ENCODE results near the gene COL23A1. TPM values are rescaled to one million over a fixed set of nuclear protein-coding genes. Genes with fewer than 3 reads are reported as not detected.

COL23A1 gene
- total and polyA plus RNA-seq, 2 of the 13 experiments (the other 11 are each of a cell fraction or from before 2014, with no cell fraction given): not detected

DNA sequence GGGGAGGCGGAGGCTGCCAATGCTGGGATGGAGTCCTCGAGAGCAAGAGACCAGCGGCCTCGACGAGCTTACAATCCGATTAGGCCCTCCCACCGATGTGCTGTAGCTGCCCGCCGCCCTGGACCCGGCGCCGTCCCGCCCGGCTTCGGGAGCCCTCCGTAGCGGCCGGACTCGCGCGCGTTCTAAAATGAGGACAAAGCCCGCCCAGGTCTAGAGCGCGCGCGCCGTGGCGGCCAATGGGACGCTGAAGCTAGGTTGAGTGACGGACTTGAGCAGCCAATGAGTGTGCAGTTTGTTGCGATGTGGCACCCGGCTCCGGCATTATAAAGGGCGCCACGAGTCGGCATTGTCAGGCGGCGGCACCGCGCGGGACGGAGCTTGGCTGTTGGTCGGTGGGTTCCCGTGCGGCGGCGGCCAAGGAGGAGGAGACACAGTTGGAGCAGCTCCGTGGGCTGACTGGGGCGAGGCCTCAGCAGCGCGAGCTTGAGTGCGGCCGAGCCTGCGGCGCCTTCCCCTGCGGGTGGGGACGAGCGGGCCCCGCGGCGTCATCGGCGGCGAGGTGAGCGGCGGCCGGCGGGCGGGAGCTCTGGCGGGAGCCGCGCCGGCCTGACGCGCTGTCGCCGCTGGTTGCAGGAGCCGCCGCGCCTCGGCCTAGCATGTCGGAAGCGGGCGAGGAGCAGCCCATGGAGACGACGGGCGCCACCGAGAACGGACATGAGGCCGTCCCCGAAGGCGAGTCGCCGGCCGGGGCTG is 385.8 kb downstream of the COL23A1 start, which contains the start of gene HNRNPAB (continued):
- TF ChIP-seq, protein P1, sequence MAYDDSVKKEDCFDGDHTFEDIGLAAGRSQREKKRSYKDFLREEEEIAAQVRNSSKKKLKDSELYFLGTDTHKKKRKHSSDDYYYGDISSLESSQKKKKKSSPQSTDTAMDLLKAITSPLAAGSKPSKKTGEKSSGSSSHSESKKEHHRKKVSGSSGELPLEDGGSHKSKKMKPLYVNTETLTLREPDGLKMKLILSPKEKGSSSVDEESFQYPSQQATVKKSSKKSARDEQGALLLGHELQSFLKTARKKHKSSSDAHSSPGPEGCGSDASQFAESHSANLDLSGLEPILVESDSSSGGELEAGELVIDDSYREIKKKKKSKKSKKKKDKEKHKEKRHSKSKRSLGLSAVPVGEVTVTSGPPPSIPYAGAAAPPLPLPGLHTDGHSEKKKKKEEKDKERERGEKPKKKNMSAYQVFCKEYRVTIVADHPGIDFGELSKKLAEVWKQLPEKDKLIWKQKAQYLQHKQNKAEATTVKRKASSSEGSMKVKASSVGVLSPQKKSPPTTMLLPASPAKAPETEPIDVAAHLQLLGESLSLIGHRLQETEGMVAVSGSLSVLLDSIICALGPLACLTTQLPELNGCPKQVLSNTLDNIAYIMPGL (CRISPR knock-in tag; IDR thresholded peaks at IDR 0.05; ENCODE audit: borderline replicate concordance in 1 of 2, low read depth in 1 of 2): peak; percentile 92 to 94

GRCh38 chr5:178203670-178204181 is 386.5 kb downstream of the COL23A1 start:
- no peak overlapping the region for H2AFZ ChIP-seq (ENCODE audit: low read length)
- ChIA-PET CTCF (ENCODE audit: low intra/inter-chr PET ratio, low total read pairs) (no interaction called here), POLR2A (interaction anchor here (1.0 to 1.5 kb wide), 11 partner anchors 8 to 656 kb away, joined by 4 to 15 read pairs (median 7); partner anchors contain the start of genes NHP2, PHYKPL and ZNF354B)
- 62% methylated on average over 17 of the region's 30 CpGs for WGBS (ENCODE audit: low lambda C conversion rate)
- in situ Hi-C loops (cut with HindIII; ENCODE audit: extremely low pct_ligation_motif_present, low pct_unique_long_range_greater_than_20kb) (no loop called here), intact Hi-C loops (cut with micrococcal nuclease; ENCODE audit: unreplicated experiment) (no loop called here)
- peaks cover 35% of the 10 kb centered on the region for H3K79me2 ChIP-seq (ENCODE audit: insufficient read depth, low read length)
- ATAC-seq (peak; percentile 9), DNase-seq (ENCODE audit: low spot score) (no peak), FAIRE-seq (no peak)
- H3K36me3 ChIP-seq (replicated peaks in 1 of 2; ENCODE audit: control insufficient read depth in 1 of 2, insufficient read depth in 2 of 2, low read length in 2 of 2): peaks cover 9 to 27% of the 10 kb centered on the region in 2 experiments
- TSS peak; percentile 55 for BruUV-seq (replicated peaks)
- peak overlapping the region; percentile 11 for H3K27ac ChIP-seq (ENCODE audit: extremely low read length, insufficient read depth, low read length)
- no peaks in the 10 kb centered on the region for H3K9me3 ChIP-seq (ENCODE audit: low read length)
- peaks cover 34% of the 10 kb centered on the region for H4K20me1 ChIP-seq (ENCODE audit: insufficient read depth, low read length)
- peaks cover 0 to 7% of the 10 kb centered on the region in 2 experiments; a peak in 1 of 5 replicates for H3K27me3 ChIP-seq (ENCODE audit: control insufficient read depth in 1 of 2, insufficient read depth in 2 of 2, low read length in 2 of 2)
- peak overlapping the region; percentile 80 to 95 (median 90); a peak in 5 of 6 replicates for H3K4me3 ChIP-seq (replicated peaks in 1 of 3; ENCODE audit: insufficient read depth in 1 of 3, low read depth in 2 of 3, low read length in 3 of 3)
- H3K9ac ChIP-seq (ENCODE audit: insufficient read depth, low read depth, low read length): peak overlapping the region; percentile 95
- H3K4me2 ChIP-seq (ENCODE audit: low read depth, low read length): peak overlapping the region; percentile 94
- peaks cover 39% of the 10 kb centered on the region for H3K4me1 ChIP-seq (ENCODE audit: insufficient read depth, low read length)
- 0 out of 2 replicates have a peak, but pooled peaks have one; percentile 1 for TF ChIP-seq HMG20A (CRISPR knock-in tag; IDR thresholded peaks at IDR 0.05; ENCODE audit: borderline replicate concordance)
- TF ChIP-seq SIN3A (IDR thresholded peaks at IDR 0.05; ENCODE audit: borderline replicate concordance, low read depth, low read length): no peak
- peak; percentile 36; the same call in 1 of the 2 replicates for TF ChIP-seq ZNF605 (CRISPR knock-in tag; IDR thresholded peaks at IDR 0.05)
- 0 out of 2 replicates have a peak, but pooled peaks have one; percentile 12 for TF ChIP-seq ZNF83 (CRISPR knock-in tag; IDR thresholded peaks at IDR 0.05; ENCODE audit: borderline replicate concordance)
- TF ChIP-seq ZNF337 (CRISPR knock-in tag; IDR thresholded peaks at IDR 0.05; ENCODE audit: borderline replicate concordance, low read depth): no peak
- TF ChIP-seq, protein P2, sequence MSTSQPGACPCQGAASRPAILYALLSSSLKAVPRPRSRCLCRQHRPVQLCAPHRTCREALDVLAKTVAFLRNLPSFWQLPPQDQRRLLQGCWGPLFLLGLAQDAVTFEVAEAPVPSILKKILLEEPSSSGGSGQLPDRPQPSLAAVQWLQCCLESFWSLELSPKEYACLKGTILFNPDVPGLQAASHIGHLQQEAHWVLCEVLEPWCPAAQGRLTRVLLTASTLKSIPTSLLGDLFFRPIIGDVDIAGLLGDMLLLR (CRISPR knock-in tag; IDR thresholded peaks at IDR 0.05): no peak
- TF ChIP-seq ZNF558 (CRISPR knock-in tag; IDR thresholded peaks at IDR 0.05; ENCODE audit: borderline replicate concordance): 0 out of 2 replicates have a peak, but pooled peaks have one; percentile 1
- no peak for TF ChIP-seq DNMT1 (CRISPR knock-in tag; IDR thresholded peaks at IDR 0.05)
- TF ChIP-seq, protein P3, sequence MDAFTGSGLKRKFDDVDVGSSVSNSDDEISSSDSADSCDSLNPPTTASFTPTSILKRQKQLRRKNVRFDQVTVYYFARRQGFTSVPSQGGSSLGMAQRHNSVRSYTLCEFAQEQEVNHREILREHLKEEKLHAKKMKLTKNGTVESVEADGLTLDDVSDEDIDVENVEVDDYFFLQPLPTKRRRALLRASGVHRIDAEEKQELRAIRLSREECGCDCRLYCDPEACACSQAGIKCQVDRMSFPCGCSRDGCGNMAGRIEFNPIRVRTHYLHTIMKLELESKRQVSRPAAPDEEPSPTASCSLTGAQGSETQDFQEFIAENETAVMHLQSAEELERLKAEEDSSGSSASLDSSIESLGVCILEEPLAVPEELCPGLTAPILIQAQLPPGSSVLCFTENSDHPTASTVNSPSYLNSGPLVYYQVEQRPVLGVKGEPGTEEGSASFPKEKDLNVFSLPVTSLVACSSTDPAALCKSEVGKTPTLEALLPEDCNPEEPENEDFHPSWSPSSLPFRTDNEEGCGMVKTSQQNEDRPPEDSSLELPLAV (CRISPR knock-in tag; conservative IDR thresholded peaks at IDR 0.05; ENCODE audit: low read depth): no peak
- no peak for TF ChIP-seq PPARG (CRISPR knock-in tag; conservative IDR thresholded peaks at IDR 0.05)
- 0 out of 2 replicates have a peak, but pooled peaks have one; percentile 39 for TF ChIP-seq ZSCAN30 (CRISPR knock-in tag; IDR thresholded peaks at IDR 0.05)
- no peak for TF ChIP-seq ZNF772 (CRISPR knock-in tag; IDR thresholded peaks at IDR 0.05)
- no peak for TF ChIP-seq ZNF17 (CRISPR knock-in tag; IDR thresholded peaks at IDR 0.05)
- no peak for TF ChIP-seq CENPX (CRISPR knock-in tag; IDR thresholded peaks at IDR 0.05)
- no peak for TF ChIP-seq ZNF670 (CRISPR knock-in tag; IDR thresholded peaks at IDR 0.05; ENCODE audit: borderline replicate concordance)
- no peak for TF ChIP-seq SALL2 (CRISPR knock-in tag; IDR thresholded peaks at IDR 0.05)
